Measurements from ENCODE around the gene ERCC1.

Gene ERCC1

GRCh38 chr19:45423589-45424190 lies at the start of gene ERCC1:
Gene ERCC1 (minus strand): TSS chr19:45423917. CDS start chr19:45423374, 543 bp downstream.
- Histone ChIP-seq H3K4me3 (ENCODE audit: low read depth in 1 of 5, low read length in 5 of 5) (peak within 1 kb of the TSS; percentile 78 to 82 (median 79)), H3K36me3 (ENCODE audit: control insufficient read depth in 5 of 5, insufficient read depth in 5 of 5, low read length in 5 of 5) (peaks cover 0 to 27% (median 20%) of the 10 kb centered on the region in 5 donors), H3K27me3 (ENCODE audit: control insufficient read depth in 5 of 5, insufficient read depth in 4 of 5, low read length in 5 of 5) (no peaks in the 10 kb centered on the region), H3K9ac (ENCODE audit: low read length in 5 of 5) (peak within 1 kb of the TSS; percentile 69 to 89 (median 74)), H3K27ac (ENCODE audit: low read depth, low read length) (peak within 1 kb of the TSS; percentile 94), H3K9me3 (ENCODE audit: control insufficient read depth in 5 of 5, low read length in 5 of 5) (no peaks in the 10 kb centered on the region), H3K4me1 (ENCODE audit: control insufficient read depth in 5 of 5, insufficient read depth in 5 of 5, low read length in 5 of 5) (peaks cover 7 to 63% (median 39%) of the 10 kb centered on the region in 5 donors)

DNA sequence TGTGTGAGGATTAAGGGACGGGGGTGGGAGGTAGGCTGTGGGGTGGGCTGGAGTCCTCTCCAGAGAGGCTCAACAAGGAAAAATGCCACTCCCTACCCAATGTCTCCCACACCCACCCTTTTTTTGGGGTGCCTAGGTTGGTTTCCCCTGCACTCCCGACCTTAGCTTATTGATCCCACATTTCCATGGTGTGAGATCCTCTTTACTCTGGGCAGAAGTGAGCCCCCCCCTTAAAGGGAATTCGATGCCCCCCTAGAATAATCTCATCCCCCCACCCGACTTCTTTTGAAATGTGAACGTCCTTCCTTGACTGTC lies 49.6 kb upstream of the ERCC1 start:
- Histone ChIP-seq H3K9me3 (ENCODE audit: control insufficient read depth in 5 of 5, low read length in 5 of 5) (no peaks in the 10 kb centered on the region), H3K27ac (ENCODE audit: low read depth, low read length) (no peak overlapping the region), H3K4me3 (ENCODE audit: low read depth in 1 of 5, low read length in 5 of 5) (no peak overlapping the region), H3K9ac (ENCODE audit: low read length in 5 of 5) (no peak overlapping the region), H3K4me1 (ENCODE audit: control insufficient read depth in 5 of 5, insufficient read depth in 5 of 5, low read length in 5 of 5) (peaks cover 7 to 50% (median 24%) of the 10 kb centered on the region in 5 donors), H3K27me3 (ENCODE audit: control insufficient read depth in 5 of 5, insufficient read depth in 4 of 5, low read length in 5 of 5) (peaks cover 0 to 6% (median 2%) of the 10 kb centered on the region in 5 donors), H3K36me3 (ENCODE audit: control insufficient read depth in 5 of 5, insufficient read depth in 5 of 5, low read length in 5 of 5) (peaks cover 0 to 42% (median 36%) of the 10 kb centered on the region in 5 donors)

GRCh38 chr19:45472563-45473366 lies 49.0 kb upstream of the ERCC1 start:
- Histone ChIP-seq H3K9ac (ENCODE audit: low read length in 5 of 5) (no peak overlapping the region), H3K9me3 (ENCODE audit: control insufficient read depth in 5 of 5, low read length in 5 of 5) (no peaks in the 10 kb centered on the region), H3K27me3 (ENCODE audit: control insufficient read depth in 5 of 5, insufficient read depth in 4 of 5, low read length in 5 of 5) (peaks cover 0 to 6% (median 2%) of the 10 kb centered on the region in 5 donors), H3K36me3 (ENCODE audit: control insufficient read depth in 5 of 5, insufficient read depth in 5 of 5, low read length in 5 of 5) (peaks cover 0 to 42% (median 36%) of the 10 kb centered on the region in 5 donors), H3K27ac (ENCODE audit: low read depth, low read length) (no peak overlapping the region), H3K4me1 (ENCODE audit: control insufficient read depth in 5 of 5, insufficient read depth in 5 of 5, low read length in 5 of 5) (peaks cover 7 to 48% (median 18%) of the 10 kb centered on the region in 5 donors), H3K4me3 (ENCODE audit: low read depth in 1 of 5, low read length in 5 of 5) (peak overlapping the region; percentile 58 to 100 (median 99))

GRCh38 chr19:45471931-45472562 lies 48.3 kb upstream of the ERCC1 start:
- no peak overlapping the region for H3K27ac ChIP-seq (ENCODE audit: low read depth, low read length)
- H3K36me3 ChIP-seq (ENCODE audit: control insufficient read depth in 5 of 5, insufficient read depth in 5 of 5, low read length in 5 of 5): peaks cover 0 to 42% (median 36%) of the 10 kb centered on the region in 5 donors
- peaks cover 7 to 47% (median 20%) of the 10 kb centered on the region in 5 donors for H3K4me1 ChIP-seq (ENCODE audit: control insufficient read depth in 5 of 5, insufficient read depth in 5 of 5, low read length in 5 of 5)
- no peaks in the 10 kb centered on the region for H3K9me3 ChIP-seq (ENCODE audit: control insufficient read depth in 5 of 5, low read length in 5 of 5)
- peak overlapping the region; percentile 58 to 100 (median 99) for H3K4me3 ChIP-seq (ENCODE audit: low read depth in 1 of 5, low read length in 5 of 5)
- H3K27me3 ChIP-seq (ENCODE audit: control insufficient read depth in 5 of 5, insufficient read depth in 4 of 5, low read length in 5 of 5): peaks cover 0 to 6% (median 2%) of the 10 kb centered on the region in 5 donors
- no peak overlapping the region for H3K9ac ChIP-seq (ENCODE audit: low read length in 5 of 5)

DNA sequence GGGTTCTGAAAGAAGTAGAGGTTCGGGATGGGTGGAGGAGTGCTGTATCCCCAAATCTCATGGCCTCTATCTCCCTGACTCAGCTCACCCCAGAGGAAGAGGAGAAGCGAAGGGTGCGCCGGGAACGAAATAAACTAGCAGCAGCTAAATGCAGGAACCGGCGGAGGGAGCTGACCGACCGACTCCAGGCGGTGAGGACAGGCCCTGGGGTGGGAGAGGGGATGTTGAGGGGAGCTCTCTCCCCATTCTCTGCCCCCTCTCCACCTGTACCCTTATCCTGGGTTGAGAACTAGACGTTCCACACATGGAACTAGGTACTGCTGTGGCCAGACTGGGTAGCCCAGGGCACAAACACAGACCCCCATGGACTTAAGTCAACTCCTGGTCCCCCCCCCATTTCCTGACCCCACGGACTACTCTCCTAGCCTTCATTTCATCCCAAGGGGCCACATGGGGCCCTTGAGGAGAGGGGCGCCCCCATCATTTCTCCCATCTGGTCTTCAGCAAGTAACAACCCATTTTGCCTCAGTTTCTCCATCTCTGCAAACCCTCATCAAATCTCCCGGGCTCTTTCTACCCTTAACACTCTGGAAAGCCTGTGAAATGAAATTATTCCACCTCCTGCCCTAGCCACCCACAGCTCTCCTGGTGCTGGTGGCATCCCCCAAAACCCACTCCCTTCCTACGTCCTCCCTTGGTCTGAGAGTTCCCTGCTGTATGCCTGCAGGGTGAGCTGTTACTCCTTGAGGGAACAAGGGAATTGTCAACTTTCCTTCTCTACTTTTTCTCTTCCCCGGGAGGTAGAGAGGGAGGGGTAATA lies 47.6 kb upstream of the ERCC1 start:
- Histone ChIP-seq H3K9ac (ENCODE audit: low read length in 5 of 5) (peak overlapping the region in 4 of 5 donors; percentile 16 to 99 (median 67)), H3K27ac (ENCODE audit: low read depth, low read length) (no peak overlapping the region), H3K4me1 (ENCODE audit: control insufficient read depth in 5 of 5, insufficient read depth in 5 of 5, low read length in 5 of 5) (peaks cover 7 to 48% (median 23%) of the 10 kb centered on the region in 5 donors), H3K27me3 (ENCODE audit: control insufficient read depth in 5 of 5, insufficient read depth in 4 of 5, low read length in 5 of 5) (peaks cover 0 to 6% (median 2%) of the 10 kb centered on the region in 5 donors), H3K4me3 (ENCODE audit: low read depth in 1 of 5, low read length in 5 of 5) (peak overlapping the region; percentile 58 to 100 (median 99)), H3K36me3 (ENCODE audit: control insufficient read depth in 5 of 5, insufficient read depth in 5 of 5, low read length in 5 of 5) (peaks cover 0 to 42% (median 36%) of the 10 kb centered on the region in 5 donors), H3K9me3 (ENCODE audit: control insufficient read depth in 5 of 5, low read length in 5 of 5) (no peaks in the 10 kb centered on the region)

GRCh38 chr19:45470762-45471081 lies 47.0 kb upstream of the ERCC1 start:
- Histone ChIP-seq H3K4me3 (ENCODE audit: low read depth in 1 of 5, low read length in 5 of 5) (peak overlapping the region; percentile 58 to 100 (median 99)), H3K27me3 (ENCODE audit: control insufficient read depth in 5 of 5, insufficient read depth in 4 of 5, low read length in 5 of 5) (peaks cover 0 to 6% (median 2%) of the 10 kb centered on the region in 5 donors), H3K9ac (ENCODE audit: low read length in 5 of 5) (peak overlapping the region in 3 of 5 donors; percentile 93 to 99 (median 97)), H3K27ac (ENCODE audit: low read depth, low read length) (no peak overlapping the region), H3K4me1 (ENCODE audit: control insufficient read depth in 5 of 5, insufficient read depth in 5 of 5, low read length in 5 of 5) (peaks cover 7 to 48% (median 23%) of the 10 kb centered on the region in 5 donors), H3K9me3 (ENCODE audit: control insufficient read depth in 5 of 5, low read length in 5 of 5) (no peaks in the 10 kb centered on the region), H3K36me3 (ENCODE audit: control insufficient read depth in 5 of 5, insufficient read depth in 5 of 5, low read length in 5 of 5) (peaks cover 0 to 42% (median 36%) of the 10 kb centered on the region in 5 donors)

GRCh38 chr19:45469945-45470761 lies 46.4 kb upstream of the ERCC1 start:
- H3K27ac ChIP-seq (ENCODE audit: low read depth, low read length): peak overlapping the region; percentile 83
- peak overlapping the region; percentile 75 to 99 (median 94) for H3K9ac ChIP-seq (ENCODE audit: low read length in 5 of 5)
- H3K9me3 ChIP-seq (ENCODE audit: control insufficient read depth in 5 of 5, low read length in 5 of 5): no peaks in the 10 kb centered on the region
- H3K4me1 ChIP-seq (ENCODE audit: control insufficient read depth in 5 of 5, insufficient read depth in 5 of 5, low read length in 5 of 5): peaks cover 7 to 48% (median 23%) of the 10 kb centered on the region in 5 donors
- H3K4me3 ChIP-seq (ENCODE audit: low read depth in 1 of 5, low read length in 5 of 5): peak overlapping the region; percentile 97 to 100 (median 99)
- peaks cover 0 to 42% (median 36%) of the 10 kb centered on the region in 5 donors for H3K36me3 ChIP-seq (ENCODE audit: control insufficient read depth in 5 of 5, insufficient read depth in 5 of 5, low read length in 5 of 5)
- H3K27me3 ChIP-seq (ENCODE audit: control insufficient read depth in 5 of 5, insufficient read depth in 4 of 5, low read length in 5 of 5): peaks cover 0 to 6% (median 2%) of the 10 kb centered on the region in 5 donors

DNA sequence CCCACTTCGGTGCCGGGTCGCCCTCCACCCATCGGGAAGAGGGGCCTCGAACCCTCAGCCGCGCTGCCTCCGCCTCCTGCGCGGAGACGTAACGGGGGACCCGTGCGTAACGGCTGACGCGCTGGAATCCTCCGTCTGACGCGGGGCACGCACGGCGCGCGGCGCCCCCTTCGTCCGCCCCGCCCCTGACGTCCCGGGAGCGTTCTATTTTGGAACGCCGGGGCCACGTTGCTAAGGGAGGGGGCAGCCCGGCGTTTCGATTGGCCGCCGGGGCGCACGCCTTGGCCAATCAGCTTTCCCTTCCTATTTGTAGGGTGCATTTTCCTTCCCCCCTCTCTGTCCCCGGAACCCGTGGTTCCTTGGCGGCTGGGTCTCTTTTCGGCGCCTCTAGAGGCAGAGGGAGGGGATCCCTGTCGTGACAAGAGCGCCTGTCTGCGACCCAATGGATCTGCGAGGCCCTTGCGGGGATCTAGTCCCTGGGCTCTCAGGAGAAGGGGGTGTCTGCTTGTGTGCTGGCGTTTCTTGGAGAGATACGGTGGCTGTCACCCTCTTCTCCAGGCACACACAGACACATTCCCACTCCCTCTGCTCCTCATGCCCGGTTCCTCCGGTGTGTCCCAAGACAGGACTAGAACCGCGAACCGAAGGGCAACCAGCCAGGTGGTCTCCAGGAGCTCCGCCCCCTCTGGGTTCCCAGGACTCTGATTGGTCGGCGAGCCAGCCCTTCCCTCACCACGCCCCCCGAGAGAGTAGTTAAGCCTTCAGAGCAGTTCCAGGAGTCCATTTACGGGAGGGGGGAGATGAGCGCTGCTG lies 45.6 kb upstream of the ERCC1 start:
- H3K27ac ChIP-seq (ENCODE audit: low read depth, low read length): peak overlapping the region; percentile 83
- H3K4me3 ChIP-seq (ENCODE audit: low read depth in 1 of 5, low read length in 5 of 5): peak overlapping the region; percentile 99 to 100 (median 99)
- peaks cover 0 to 9% (median 2%) of the 10 kb centered on the region in 5 donors for H3K27me3 ChIP-seq (ENCODE audit: control insufficient read depth in 5 of 5, insufficient read depth in 4 of 5, low read length in 5 of 5)
- H3K9me3 ChIP-seq (ENCODE audit: control insufficient read depth in 5 of 5, low read length in 5 of 5): no peaks in the 10 kb centered on the region
- H3K36me3 ChIP-seq (ENCODE audit: control insufficient read depth in 5 of 5, insufficient read depth in 5 of 5, low read length in 5 of 5): peaks cover 0 to 42% (median 36%) of the 10 kb centered on the region in 5 donors
- peak overlapping the region; percentile 81 to 99 (median 94) for H3K9ac ChIP-seq (ENCODE audit: low read length in 5 of 5)
- peaks cover 7 to 48% (median 23%) of the 10 kb centered on the region in 5 donors for H3K4me1 ChIP-seq (ENCODE audit: control insufficient read depth in 5 of 5, insufficient read depth in 5 of 5, low read length in 5 of 5)

Measured in subcutaneous abdominal adipose tissue (tissue), 5 donors.